ENCODE measurements around the gene CD300A.

DNA sequence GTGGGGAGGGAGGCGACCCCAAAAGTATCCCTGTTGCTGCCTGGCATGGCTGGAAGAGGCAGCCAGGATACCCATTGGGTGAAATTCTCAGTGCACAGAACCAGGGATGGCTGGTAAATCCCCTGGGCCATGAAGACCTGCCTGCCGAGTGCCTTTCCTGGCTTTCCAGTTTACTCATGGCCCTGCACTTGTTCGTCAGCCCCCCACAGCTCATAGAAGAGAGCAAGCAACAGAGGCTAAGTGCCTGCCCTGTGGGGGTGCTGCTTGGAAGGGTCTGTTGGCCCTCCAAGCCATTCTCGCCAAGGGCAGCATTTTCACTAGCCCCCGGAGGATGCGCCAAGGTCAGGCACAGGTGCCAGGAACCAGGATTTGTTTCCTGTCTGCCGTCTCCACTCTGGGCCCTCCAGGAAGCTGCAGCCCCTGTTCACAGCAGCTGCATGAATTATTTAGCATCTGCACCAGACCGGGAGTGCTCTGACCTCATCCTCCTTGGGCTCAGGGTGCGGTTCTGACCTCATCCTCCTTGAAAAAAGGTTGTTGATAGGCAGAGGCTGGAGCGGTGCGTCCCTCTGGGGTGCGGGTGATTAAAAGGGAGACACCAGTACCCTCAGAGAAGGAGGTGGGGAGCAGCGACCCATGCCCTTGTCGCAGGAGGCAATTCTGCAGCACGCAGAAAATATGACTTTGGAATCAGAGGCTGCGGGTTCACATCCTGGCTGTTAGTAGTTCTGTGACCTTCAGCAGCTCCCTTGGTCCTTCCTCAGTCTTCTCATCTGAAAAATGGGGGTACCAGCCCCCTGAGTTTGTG lies 14.2 kb upstream of the CD300A start:
- TF ChIP-seq, protein P1, sequence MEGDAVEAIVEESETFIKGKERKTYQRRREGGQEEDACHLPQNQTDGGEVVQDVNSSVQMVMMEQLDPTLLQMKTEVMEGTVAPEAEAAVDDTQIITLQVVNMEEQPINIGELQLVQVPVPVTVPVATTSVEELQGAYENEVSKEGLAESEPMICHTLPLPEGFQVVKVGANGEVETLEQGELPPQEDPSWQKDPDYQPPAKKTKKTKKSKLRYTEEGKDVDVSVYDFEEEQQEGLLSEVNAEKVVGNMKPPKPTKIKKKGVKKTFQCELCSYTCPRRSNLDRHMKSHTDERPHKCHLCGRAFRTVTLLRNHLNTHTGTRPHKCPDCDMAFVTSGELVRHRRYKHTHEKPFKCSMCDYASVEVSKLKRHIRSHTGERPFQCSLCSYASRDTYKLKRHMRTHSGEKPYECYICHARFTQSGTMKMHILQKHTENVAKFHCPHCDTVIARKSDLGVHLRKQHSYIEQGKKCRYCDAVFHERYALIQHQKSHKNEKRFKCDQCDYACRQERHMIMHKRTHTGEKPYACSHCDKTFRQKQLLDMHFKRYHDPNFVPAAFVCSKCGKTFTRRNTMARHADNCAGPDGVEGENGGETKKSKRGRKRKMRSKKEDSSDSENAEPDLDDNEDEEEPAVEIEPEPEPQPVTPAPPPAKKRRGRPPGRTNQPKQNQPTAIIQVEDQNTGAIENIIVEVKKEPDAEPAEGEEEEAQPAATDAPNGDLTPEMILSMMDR (IDR thresholded peaks at IDR 0.05): no peak
- TF ChIP-seq EZH2 (IDR thresholded peaks at IDR 0.05; ENCODE audit: borderline replicate concordance, insufficient read depth, low read depth, low read length, poor library complexity, severe bottlenecking): no peak

Data from B cell (primary cell).